Retina (tissue), 1 donor: ENCODE measurements around the gene OSGEPL1.
"Not testable (repeated sequence)": the region's sequence is repeated elsewhere in the genome, so short reads cannot be mapped to it uniquely, and the experiment has no call there.

Source experiments
- DNase-seq: peaks from one replicate; pipeline ENCODE4 v3.0.0-alpha.2; 2016

The OSGEPL1 gene

DNA sequence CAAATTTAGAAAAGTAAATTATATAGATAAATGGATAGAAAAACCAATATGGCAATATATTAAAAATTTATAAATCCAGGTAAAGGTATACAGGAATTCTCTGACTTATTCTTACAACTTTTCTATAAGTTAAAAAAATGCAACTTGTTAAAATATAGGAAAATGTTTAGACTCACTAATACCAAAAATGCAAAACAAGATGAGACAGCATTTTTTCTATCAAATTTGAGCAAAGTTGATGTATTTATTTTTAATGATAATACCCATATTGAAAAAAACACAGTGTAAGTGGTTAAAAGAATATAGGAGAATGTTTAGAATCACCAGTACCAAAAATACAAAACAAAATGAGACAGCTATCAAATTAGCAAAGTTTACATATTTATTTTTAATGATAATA is 35.7 kb downstream of the OSGEPL1 start:
- no peak for DNase-seq

- no peak for DNase-seq
Observed at GRCh38 chr2:189726271-189726670, 36.3 kb downstream of the OSGEPL1 start.

- DNase-seq: no peak
Observed at GRCh38 chr2:189723192-189723591, 39.4 kb downstream of the OSGEPL1 start.

- DNase-seq: no peak
Observed at GRCh38 chr2:189719571-189719970, 43.0 kb downstream of the OSGEPL1 start.

- not testable (repeated sequence) for DNase-seq
Observed at GRCh38 chr2:189717593-189717992, 45.0 kb downstream of the OSGEPL1 start.

DNA sequence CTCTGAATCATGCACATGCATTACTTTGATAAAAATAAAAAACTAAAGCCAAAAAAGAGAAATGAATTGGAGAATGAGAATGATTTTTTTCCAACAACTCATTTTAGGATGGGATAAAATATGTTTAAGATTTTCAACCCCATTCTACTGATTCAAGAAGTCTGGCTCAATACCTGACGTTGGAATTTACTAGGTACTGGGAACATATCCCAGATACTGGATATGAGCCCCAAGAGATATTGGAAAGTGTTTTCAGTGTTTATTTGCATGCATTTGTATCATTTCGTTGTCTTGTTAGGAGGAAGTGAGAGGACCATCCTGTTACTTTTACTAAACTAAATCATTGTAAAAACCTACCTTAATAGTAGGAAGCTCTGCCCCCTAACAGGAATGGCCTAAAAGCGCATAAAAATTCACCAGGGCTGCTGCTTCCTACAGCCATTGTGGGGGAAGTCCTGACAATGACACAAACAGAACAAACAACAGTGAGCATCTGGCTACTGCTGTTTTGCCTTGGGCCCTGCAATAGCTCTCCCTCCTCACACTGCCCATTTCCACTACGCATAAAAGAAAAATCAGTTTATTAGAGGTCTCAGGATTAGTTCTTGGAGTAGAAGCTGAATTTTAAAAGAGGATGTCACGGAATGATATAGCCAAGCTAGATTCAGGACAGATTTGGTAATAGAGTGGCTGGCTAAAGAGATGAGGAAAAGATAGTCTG is 52.9 kb downstream of the OSGEPL1 start:
- DNase-seq: no peak

- DNase-seq: no peak
Observed at GRCh38 chr2:189702071-189702470, 60.5 kb downstream of the OSGEPL1 start.

GRCh38 chr2:189700681-189701080 is 61.9 kb downstream of the OSGEPL1 start:
- DNase-seq: no peak

DNA sequence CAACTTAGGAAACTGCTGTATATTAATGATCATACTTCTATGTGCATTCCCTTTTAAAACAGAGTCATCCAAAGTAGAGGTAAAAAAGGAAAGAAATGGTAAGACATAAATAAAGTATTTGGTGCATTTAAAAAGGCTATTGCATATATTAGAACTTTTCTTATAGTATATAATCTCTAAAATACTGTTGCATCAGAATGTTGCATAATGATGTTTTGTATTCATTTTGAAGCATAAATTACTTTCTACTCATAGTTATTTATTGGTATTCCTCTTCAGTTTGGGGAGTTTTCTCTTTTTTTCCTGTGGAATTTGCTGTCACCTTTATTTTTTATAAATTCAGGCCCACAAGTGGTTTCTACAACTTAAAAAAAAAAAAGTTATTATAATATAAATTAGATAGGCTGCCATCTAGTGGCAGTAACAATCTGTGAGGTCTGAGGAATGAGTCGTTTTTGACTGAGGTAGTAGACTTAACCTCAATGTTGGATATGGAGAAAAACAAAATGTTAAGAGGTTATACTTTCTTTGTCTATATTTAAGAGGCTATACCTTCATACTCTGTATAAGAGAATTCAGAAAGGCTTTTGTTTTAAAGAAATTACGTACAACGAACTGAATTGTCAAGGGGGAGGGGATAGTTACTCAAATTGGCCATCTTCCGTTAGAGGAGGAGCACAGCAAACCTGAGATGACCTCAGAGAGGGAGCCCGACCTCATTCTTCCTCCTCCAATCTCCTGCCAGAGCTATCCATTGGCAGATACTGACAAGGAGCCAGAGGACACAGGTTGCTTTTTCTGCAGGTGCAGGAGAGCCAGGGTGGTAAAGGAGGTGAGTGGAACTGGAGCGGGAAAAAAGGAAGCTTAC is 64.3 kb downstream of the OSGEPL1 start:
- DNase-seq: peak; percentile 18
